ENCODE data around the gene FNDC5. TPM values are rescaled to one million over a fixed set of nuclear protein-coding genes. Genes with fewer than 3 reads are reported as not detected.

The FNDC5 gene
- total and polyA plus RNA-seq, 2 donors from 2014 or later, result 0.35 to 4.2 TPM

DNA sequence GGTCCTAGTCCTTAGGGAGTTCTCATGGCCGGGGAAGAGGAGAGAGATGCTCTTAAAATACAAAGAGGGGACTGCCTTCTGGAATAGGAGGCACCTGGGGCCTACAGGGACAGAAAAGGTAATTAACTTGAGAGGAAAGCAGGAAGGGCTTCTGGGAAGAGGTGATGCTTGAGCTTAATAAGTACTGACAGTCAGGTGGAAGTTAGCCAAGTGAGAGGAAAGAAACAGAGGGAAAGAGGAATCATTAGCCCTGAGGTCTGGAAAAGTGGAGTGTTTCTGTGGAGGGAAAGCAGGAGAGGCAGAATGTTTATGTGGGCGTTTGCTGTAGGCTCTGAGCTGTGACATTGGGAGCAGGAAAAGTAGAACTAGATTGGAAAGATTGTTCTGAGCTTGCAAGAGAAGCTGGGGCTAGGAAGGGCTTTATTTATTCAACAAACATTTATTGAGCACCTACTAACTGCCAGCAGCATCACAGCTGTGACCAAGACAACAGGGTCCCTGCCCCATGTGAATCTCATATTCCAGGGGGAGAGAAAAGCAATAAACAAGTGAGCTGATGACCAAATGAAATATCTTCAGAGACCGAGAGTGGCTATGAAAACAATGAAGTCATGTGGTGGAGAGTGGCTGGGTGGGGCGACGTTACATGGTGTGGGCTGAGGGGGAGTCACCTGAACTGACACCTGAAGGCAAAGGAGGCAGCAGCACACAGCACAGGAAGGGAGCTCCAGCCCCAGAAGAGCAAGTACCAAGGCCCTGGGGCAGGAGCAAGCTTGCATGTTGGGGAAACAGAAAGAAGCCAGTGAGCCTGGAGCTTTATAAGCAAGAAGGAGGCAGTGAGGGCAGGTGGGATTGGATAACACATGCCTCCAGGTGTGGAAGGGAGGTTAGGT lies 4.4 kb upstream of the FNDC5 start:
- no peaks in the 10 kb centered on the region for H3K27me3 ChIP-seq (ENCODE audit: control insufficient read depth, insufficient read depth, low read length)
- no peaks in the 10 kb centered on the region for H3K9me3 ChIP-seq (ENCODE audit: control insufficient read depth in 2 of 3, insufficient read depth in 1 of 3, low read length in 3 of 3)
- FAIRE-seq, result no peak
- H3K4me3 ChIP-seq (ENCODE audit: low read length in 3 of 3), result no peak overlapping the region
- H3K9ac ChIP-seq (ENCODE audit: low read length in 3 of 3), result no peak overlapping the region
- H3K27ac ChIP-seq (ENCODE audit: low read depth in 2 of 2, low read length in 2 of 2), result no peak overlapping the region
- H3K36me3 ChIP-seq (ENCODE audit: control insufficient read depth in 2 of 3, insufficient read depth in 3 of 3, low read length in 3 of 3), result no peaks in the 10 kb centered on the region
- TF ChIP-seq, protein P1, sequence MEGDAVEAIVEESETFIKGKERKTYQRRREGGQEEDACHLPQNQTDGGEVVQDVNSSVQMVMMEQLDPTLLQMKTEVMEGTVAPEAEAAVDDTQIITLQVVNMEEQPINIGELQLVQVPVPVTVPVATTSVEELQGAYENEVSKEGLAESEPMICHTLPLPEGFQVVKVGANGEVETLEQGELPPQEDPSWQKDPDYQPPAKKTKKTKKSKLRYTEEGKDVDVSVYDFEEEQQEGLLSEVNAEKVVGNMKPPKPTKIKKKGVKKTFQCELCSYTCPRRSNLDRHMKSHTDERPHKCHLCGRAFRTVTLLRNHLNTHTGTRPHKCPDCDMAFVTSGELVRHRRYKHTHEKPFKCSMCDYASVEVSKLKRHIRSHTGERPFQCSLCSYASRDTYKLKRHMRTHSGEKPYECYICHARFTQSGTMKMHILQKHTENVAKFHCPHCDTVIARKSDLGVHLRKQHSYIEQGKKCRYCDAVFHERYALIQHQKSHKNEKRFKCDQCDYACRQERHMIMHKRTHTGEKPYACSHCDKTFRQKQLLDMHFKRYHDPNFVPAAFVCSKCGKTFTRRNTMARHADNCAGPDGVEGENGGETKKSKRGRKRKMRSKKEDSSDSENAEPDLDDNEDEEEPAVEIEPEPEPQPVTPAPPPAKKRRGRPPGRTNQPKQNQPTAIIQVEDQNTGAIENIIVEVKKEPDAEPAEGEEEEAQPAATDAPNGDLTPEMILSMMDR (IDR thresholded peaks at IDR 0.05; ENCODE audit: borderline replicate concordance, extremely low read depth, insufficient read depth), result no peak
- peak in 1 of 5 donors; percentile 31 for DNase-seq
- H3K4me1 ChIP-seq (ENCODE audit: control insufficient read depth in 2 of 3, insufficient read depth in 2 of 3, low read depth in 1 of 3, low read length in 3 of 3), result peaks cover 0 to 8% (median 7%) of the 10 kb centered on the region in 3 donors
- intact Hi-C loops (cut with DNase I), result no loop called here

DNA sequence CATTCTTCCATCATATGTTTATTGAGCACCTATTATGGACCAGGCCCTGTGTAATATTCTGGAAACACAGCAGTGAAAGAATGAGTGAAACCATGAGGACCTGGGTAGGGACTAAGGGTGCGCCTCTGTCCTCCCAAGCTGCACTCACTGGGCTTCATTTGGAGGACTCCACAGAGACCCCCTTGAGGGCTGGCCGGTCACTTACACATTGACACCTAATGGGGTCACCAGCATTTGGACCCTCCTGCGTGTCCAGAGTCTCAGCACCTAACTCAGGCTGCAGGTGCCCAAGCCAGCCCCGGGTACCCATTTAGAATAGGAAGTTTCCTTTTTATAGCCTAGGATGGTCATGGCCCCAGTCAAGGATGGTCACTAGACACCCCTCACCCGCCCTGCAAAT lies 2.8 kb upstream of the FNDC5 start:
- intact Hi-C loops (cut with DNase I), result no loop called here
- Histone ChIP-seq H3K4me1 (ENCODE audit: control insufficient read depth in 2 of 3, insufficient read depth in 2 of 3, low read depth in 1 of 3, low read length in 3 of 3) (peaks cover 0 to 9% (median 7%) of the 10 kb centered on the region in 3 donors), H3K27me3 (ENCODE audit: control insufficient read depth, insufficient read depth, low read length) (no peaks in the 10 kb centered on the region), H3K4me3 (ENCODE audit: low read length in 3 of 3) (no peak overlapping the region), H3K27ac (ENCODE audit: low read depth in 2 of 2, low read length in 2 of 2) (no peak overlapping the region), H3K36me3 (ENCODE audit: control insufficient read depth in 2 of 3, insufficient read depth in 3 of 3, low read length in 3 of 3) (no peaks in the 10 kb centered on the region), H3K9ac (ENCODE audit: low read length in 3 of 3) (no peak overlapping the region), H3K9me3 (ENCODE audit: control insufficient read depth in 2 of 3, insufficient read depth in 1 of 3, low read length in 3 of 3) (no peaks in the 10 kb centered on the region)
- DNase-seq (peak in 1 of 5 donors; percentile 33), FAIRE-seq (no peak)
- TF ChIP-seq, protein P1 (IDR thresholded peaks at IDR 0.05; ENCODE audit: borderline replicate concordance, extremely low read depth, insufficient read depth), result no peak

- TF ChIP-seq, protein P1 (IDR thresholded peaks at IDR 0.05; ENCODE audit: borderline replicate concordance, extremely low read depth, insufficient read depth), result no peak
- no peaks in the 10 kb centered on the region for H3K36me3 ChIP-seq (ENCODE audit: control insufficient read depth in 2 of 3, insufficient read depth in 3 of 3, low read length in 3 of 3)
- peaks cover 0 to 9% (median 7%) of the 10 kb centered on the region in 3 donors for H3K4me1 ChIP-seq (ENCODE audit: control insufficient read depth in 2 of 3, insufficient read depth in 2 of 3, low read depth in 1 of 3, low read length in 3 of 3)
- DNase-seq (no peak), FAIRE-seq (no peak)
- no peaks in the 10 kb centered on the region for H3K9me3 ChIP-seq (ENCODE audit: control insufficient read depth in 2 of 3, insufficient read depth in 1 of 3, low read length in 3 of 3)
- H3K4me3 ChIP-seq (ENCODE audit: low read length in 3 of 3), result peak overlapping the region in 1 of 3 donors; percentile 37
- H3K27me3 ChIP-seq (ENCODE audit: control insufficient read depth, insufficient read depth, low read length), result no peaks in the 10 kb centered on the region
- no peak overlapping the region for H3K27ac ChIP-seq (ENCODE audit: low read depth in 2 of 2, low read length in 2 of 2)
- intact Hi-C loops (cut with DNase I), result no loop called here
- no peak overlapping the region for H3K9ac ChIP-seq (ENCODE audit: low read length in 3 of 3)
Measured at GRCh38 chr1:32872192-32872460, 1.4 kb upstream of the FNDC5 start.
